Liver (tissue), 9 donors: ENCODE results near the gene MPPED2. TPM values are rescaled to one million over a fixed set of nuclear protein-coding genes. Genes with fewer than 3 reads are reported as not detected.

Source experiments
- DNase-seq: peaks from one replicate; pipeline ENCODE4 v3.0.0-alpha.2; 2017; ENCODE audit warnings: low spot score
- H3K27ac ChIP-seq, 2 donors: one replicate each; pipeline ENCODE4 v1.7.0; 2013; ENCODE audit warnings: inconsistent platforms in 2 of 2, low read length in 2 of 2, control low read depth in 1 of 2, low read depth in 1 of 2, mild to moderate bottlenecking in 1 of 2
- H3K27me3 ChIP-seq, 4 donors: one replicate each; pipeline versions ENCODE4 v1.6.1 to v1.7.0; 2013; ENCODE audit warnings: low read length in 3 of 4, inconsistent platforms in 1 of 4, mild to moderate bottlenecking in 1 of 4, moderate library complexity in 1 of 4; ENCODE audit not compliant: control insufficient read depth in 4 of 4, insufficient read depth in 4 of 4
- H3K36me3 ChIP-seq, 4 donors: one replicate each; pipeline versions ENCODE4 v1.6.1 to v1.7.0; 2013; ENCODE audit warnings: low read length in 3 of 4, mild to moderate bottlenecking in 3 of 4, low read depth in 1 of 4, moderate library complexity in 1 of 4; ENCODE audit not compliant: control insufficient read depth in 4 of 4, insufficient read depth in 3 of 4
- H3K4me1 ChIP-seq, 4 donors: one replicate each; pipeline versions ENCODE4 v1.6.1 to v1.7.0; 2013; ENCODE audit warnings: low read length in 3 of 4, mild to moderate bottlenecking in 3 of 4, moderate library complexity in 1 of 4; ENCODE audit not compliant: control insufficient read depth in 4 of 4, insufficient read depth in 4 of 4
- H3K4me3 ChIP-seq, 3 donors: one replicate each; pipeline versions ENCODE4 v1.6.1 to v1.7.0; 2013; ENCODE audit warnings: low read length in 3 of 3, control low read depth in 1 of 3, low read depth in 1 of 3, mild to moderate bottlenecking in 1 of 3
- H3K9ac ChIP-seq, 2 donors: one replicate each; pipeline ENCODE4 v1.7.0; 2013; ENCODE audit warnings: low read length in 2 of 2, mild to moderate bottlenecking in 2 of 2, moderate library complexity in 2 of 2, control low read depth in 1 of 2, low read depth in 1 of 2
- H3K9me3 ChIP-seq, 4 donors: one replicate each; pipeline versions ENCODE4 v1.6.1 to v1.7.0; 2013; ENCODE audit warnings: low read length in 3 of 4; ENCODE audit not compliant: control insufficient read depth in 4 of 4
- ATF3 ChIP-seq: IDR thresholded peaks from 2 replicates; pipeline ENCODE4 v1.6.1; 2016; ENCODE audit warnings: antibody characterized with exemption
- CTCF ChIP-seq: fragments of 150-350 bp; IDR thresholded peaks from 2 replicates; pipeline ENCODE4 v1.5.1; 2017; ENCODE audit warnings: improper control_type of control experiment, low read depth, low read length; ENCODE audit not compliant: missing input control
- EGR1 ChIP-seq, 2 donors: IDR thresholded peaks; 2 replicates each; pipeline ENCODE4 v1.6.1; 2016 to 2018; ENCODE audit warnings: antibody characterized with exemption in 2 of 2, low read depth in 2 of 2
- FOXA1 ChIP-seq: IDR thresholded peaks from 2 replicates; pipeline ENCODE4 v1.6.1; 2016; ENCODE audit warnings: antibody characterized with exemption
- FOXA2 ChIP-seq: IDR thresholded peaks from 2 replicates; pipeline ENCODE4 v1.6.1; 2016; ENCODE audit warnings: antibody characterized with exemption
- GABPA ChIP-seq, 2 donors: IDR thresholded peaks in 1 of 2; conservative IDR thresholded peaks in 1 of 2; 2 replicates each; pipeline ENCODE4 v1.6.1; 2016; ENCODE audit warnings: antibody characterized with exemption in 2 of 2, mild to moderate bottlenecking in 1 of 2, moderate library complexity in 1 of 2
- HNF4A ChIP-seq, 2 donors: conservative IDR thresholded peaks; 2 replicates each; pipeline ENCODE4 v1.6.1; 2016; ENCODE audit warnings: antibody characterized with exemption in 2 of 2, mild to moderate bottlenecking in 2 of 2
- HNF4G ChIP-seq: IDR thresholded peaks from 2 replicates; pipeline ENCODE4 v1.6.1; 2016; ENCODE audit warnings: antibody characterized with exemption
- JUND ChIP-seq, 2 donors: IDR thresholded peaks; 2 replicates each; pipeline ENCODE4 v1.6.1; 2016; ENCODE audit warnings: antibody characterized with exemption in 2 of 2
- MAX ChIP-seq: IDR thresholded peaks from 2 replicates; pipeline ENCODE4 v1.6.1; 2016; ENCODE audit warnings: antibody characterized with exemption
- RAD21 ChIP-seq, 2 donors: IDR thresholded peaks; 2 replicates each; pipeline ENCODE4 v1.6.1; 2016; ENCODE audit warnings: antibody characterized with exemption in 2 of 2, mild to moderate bottlenecking in 2 of 2
- REST ChIP-seq: IDR thresholded peaks from 2 replicates; pipeline ENCODE4 v1.6.1; 2016; ENCODE audit warnings: antibody characterized with exemption, mild to moderate bottlenecking
- RXRA ChIP-seq, 2 donors: IDR thresholded peaks; 2 replicates each; pipeline ENCODE4 v1.6.1; 2017 to 2018; ENCODE audit warnings: antibody characterized with exemption in 2 of 2, mild to moderate bottlenecking in 1 of 2
- SP1 ChIP-seq: IDR thresholded peaks from 2 replicates; pipeline ENCODE4 v1.6.1; 2018; ENCODE audit warnings: antibody characterized with exemption, mild to moderate bottlenecking
- TAF1 ChIP-seq: conservative IDR thresholded peaks from 2 replicates; pipeline ENCODE4 v1.6.1; 2016; ENCODE audit warnings: antibody characterized with exemption, mild to moderate bottlenecking
- YY1 ChIP-seq: IDR thresholded peaks from 2 replicates; pipeline ENCODE4 v1.6.1; 2016; ENCODE audit warnings: antibody characterized with exemption, mild to moderate bottlenecking
- ZBTB33 ChIP-seq: IDR thresholded peaks from 2 replicates; pipeline ENCODE4 v1.6.1; 2016; ENCODE audit warnings: antibody characterized with exemption
- WGBS: extraction: QIAGEN DNeasy Blood & Tissue Kit; methylation state at CpG from one replicate; pipeline ENCODE4 v1.1.7; 2013; 5-methylcytosine and 5-hydroxymethylcytosine counted together
- polyA plus RNA-seq, 2 donors: library from polyadenylated mRNA; stranded (reverse) in 1 of 2; unstranded in 1 of 2; fragments of 200-250 nt in 1 of 2; fragments of >200 nt in 1 of 2; fragmentation: Nextera tagmentation in 1 of 2; extraction: Ambion mirVana in 1 of 2; gene quantifications; one replicate each; pipeline versions ENCODE4 v1.2.1 to v1.2.3, GENCODE V29; 2013 to 2015
- total RNA-seq, 2 donors: library from RNA; depleted of rRNA; stranded (reverse); fragments of >200 nt; gene quantifications; one replicate each; pipeline ENCODE4 v1.2.3, GENCODE V29; 2014
- donor health status: healthy.
- donor health status: healthy.
- donor health status: healthy.
- donor health status: healthy.
- donor health status: healthy.

MPPED2 gene
- total and polyA plus RNA-seq, 4 donors = 0.22 to 1.6 (median 0.47) TPM

GRCh38 chr11:30471244-30471643 is 114.9 kb downstream of the MPPED2 start:
- no peaks in the 10 kb centered on the region for H3K36me3 ChIP-seq
- H3K27me3 ChIP-seq = no peaks in the 10 kb centered on the region
- 81% methylated on average over 2 of the region's 2 CpGs for WGBS
- no peaks in the 10 kb centered on the region for H3K4me1 ChIP-seq
- DNase-seq = no peak
- no peak for TF ChIP-seq ATF3
- TF ChIP-seq FOXA2 = no peak
- TF ChIP-seq HNF4G = no peak
- TF ChIP-seq GABPA (IDR thresholded peaks at IDR 0.05 in 1 of 2, conservative IDR thresholded peaks at IDR 0.05 in 1 of 2) = no peak
- no peak for TF ChIP-seq REST
- TF ChIP-seq CTCF = no peak
- no peak for TF ChIP-seq HNF4A (conservative IDR thresholded peaks at IDR 0.05)
- TF ChIP-seq ZBTB33 = no peak
- no peak for TF ChIP-seq FOXA1
- TF ChIP-seq JUND (IDR thresholded peaks at IDR 0.05) = no peak
- no peak for TF ChIP-seq EGR1 (IDR thresholded peaks at IDR 0.05; ENCODE audit: low read depth in 2 of 2)
- no peak for TF ChIP-seq RAD21 (IDR thresholded peaks at IDR 0.05)
- no peak for TF ChIP-seq YY1
- no peak for TF ChIP-seq MAX
- no peak for TF ChIP-seq TAF1
- no peak overlapping the region for H3K4me3 ChIP-seq
- H3K27ac ChIP-seq = no peak overlapping the region
- no peak overlapping the region for H3K9ac ChIP-seq
- H3K9me3 ChIP-seq = no peaks in the 10 kb centered on the region

- H3K27ac ChIP-seq = no peak overlapping the region
- H3K27me3 ChIP-seq = no peaks in the 10 kb centered on the region
- H3K4me1 ChIP-seq = no peaks in the 10 kb centered on the region
- H3K9me3 ChIP-seq = no peaks in the 10 kb centered on the region
- no peak overlapping the region for H3K4me3 ChIP-seq
- H3K9ac ChIP-seq = no peak overlapping the region
- no peak for DNase-seq
- TF ChIP-seq SP1 = no peak
- no peak for TF ChIP-seq GABPA (IDR thresholded peaks at IDR 0.05 in 1 of 2, conservative IDR thresholded peaks at IDR 0.05 in 1 of 2)
- TF ChIP-seq HNF4A (conservative IDR thresholded peaks at IDR 0.05) = no peak
- no peak for TF ChIP-seq ATF3
- TF ChIP-seq YY1 = no peak
- no peak for TF ChIP-seq HNF4G
- no peak for TF ChIP-seq TAF1
- no peak for TF ChIP-seq ZBTB33
- TF ChIP-seq RXRA (IDR thresholded peaks at IDR 0.05) = no peak
- no peak for TF ChIP-seq MAX
- TF ChIP-seq CTCF = no peak
- no peak for TF ChIP-seq FOXA2
- no peak for TF ChIP-seq JUND (IDR thresholded peaks at IDR 0.05)
- WGBS = 66% methylated on average over 2 of the region's 2 CpGs
- no peaks in the 10 kb centered on the region for H3K36me3 ChIP-seq
Observed at GRCh38 chr11:30468881-30469280, 117.3 kb downstream of the MPPED2 start.
